HepG2 (cell line): ENCODE measurements around the gene ATP6V0A1. TPM values are rescaled to one million over a fixed set of nuclear protein-coding genes. Genes with fewer than 3 reads are reported as not detected.

Experiments used
- ARID3A ChIP-seq: IDR thresholded peaks from 2 replicates; pipeline ENCODE4 v1.6.1; 2012; ENCODE audit warnings: low read depth, low read length, improper control_type of control experiment
- ERF ChIP-seq: IDR thresholded peaks from 2 replicates; pipeline ENCODE4 v1.6.1; 2018; ENCODE audit warnings: missing biosample characterization, missing genetic modification reagents
- HNF4G ChIP-seq, 2 experiments: sonication (generic) in 1 of 2; formaldehyde crosslinking in 1 of 2; IDR thresholded peaks; 2 replicates each; pipeline versions ENCODE4 v1.4.0 to v1.6.1; 2011 to 2020; ENCODE audit warnings: borderline replicate concordance in 2 of 2, low read depth in 2 of 2, mild to moderate bottlenecking in 2 of 2, low read length in 1 of 2, missing genetic modification reagents in 1 of 2, moderate library complexity in 1 of 2
- KDM1A ChIP-seq: IDR thresholded peaks from 2 replicates; pipeline ENCODE4 v1.6.1; 2016; ENCODE audit warnings: missing compliant biosample characterization
- MEF2D ChIP-seq: sonication (generic); formaldehyde crosslinking; IDR thresholded peaks from 2 replicates; pipeline ENCODE4 v1.5.1; 2020; ENCODE audit warnings: mild to moderate bottlenecking, missing genetic modification reagents
- NONO ChIP-seq, 2 experiments: fragments of 450-650 bp in 1 of 2; sonication (generic) in 1 of 2; formaldehyde crosslinking in 1 of 2; IDR thresholded peaks in 1 of 2; conservative IDR thresholded peaks in 1 of 2; 2 replicates each; pipeline versions ENCODE4 v1.6.1 to v1.8.0; 2017 to 2022; ENCODE audit warnings: mild to moderate bottlenecking in 1 of 2, missing genetic modification reagents in 1 of 2, moderate library complexity in 1 of 2
- NR2F1 ChIP-seq, 2 experiments: fragments of 450-650 bp in 1 of 2; formaldehyde crosslinking in 1 of 2; IDR thresholded peaks; 2 replicates each; pipeline versions ENCODE4 v1.5.0 to v1.6.1; 2016 to 2020; ENCODE audit warnings: mild to moderate bottlenecking in 1 of 2, missing compliant biosample characterization in 1 of 2, missing genetic modification reagents in 1 of 2, moderate library complexity in 1 of 2
- PBX2 ChIP-seq: IDR thresholded peaks from 2 replicates; pipeline ENCODE4 v1.6.1; 2016; ENCODE audit warnings: control low read depth
- RARG ChIP-seq: sonication (generic); formaldehyde crosslinking; IDR thresholded peaks from 2 replicates; pipeline ENCODE4 v1.4.0; 2020; ENCODE audit warnings: low read depth, mild to moderate bottlenecking, missing genetic modification reagents
- RFXANK ChIP-seq: IDR thresholded peaks from 2 replicates; pipeline ENCODE4 v1.6.1; 2016
- SP4 ChIP-seq: sonication (generic); formaldehyde crosslinking; IDR thresholded peaks from 2 replicates; pipeline ENCODE4 v1.8.1; 2023; ENCODE audit warnings: mild to moderate bottlenecking, missing genetic modification reagents
- SP5 ChIP-seq: IDR thresholded peaks from 2 replicates; pipeline ENCODE4 v1.6.1; 2016; ENCODE audit warnings: low read depth, borderline replicate concordance
- ZBTB3 ChIP-seq: sonication (generic); formaldehyde crosslinking; IDR thresholded peaks from 2 replicates; pipeline ENCODE4 v1.4.0; 2020; ENCODE audit warnings: low read depth, mild to moderate bottlenecking, moderate library complexity, missing genetic modification reagents, borderline replicate concordance
- ZBTB39 ChIP-seq: sonication (generic); formaldehyde crosslinking; IDR thresholded peaks from 2 replicates; pipeline ENCODE4 v1.5.0; 2020; ENCODE audit warnings: missing genetic modification reagents
- ZFP91 ChIP-seq: sonication (generic); formaldehyde crosslinking; IDR thresholded peaks from 2 replicates; pipeline ENCODE4 v1.9.0; 2022; ENCODE audit warnings: missing genetic modification reagents, mild to moderate bottlenecking, borderline replicate concordance
- ZMYM2 ChIP-seq: sonication (generic); formaldehyde crosslinking; IDR thresholded peaks from 2 replicates; pipeline ENCODE4 v1.8.0; 2022; ENCODE audit warnings: mild to moderate bottlenecking, missing genetic modification reagents
- ZNF317 ChIP-seq: sonication (generic); formaldehyde crosslinking; IDR thresholded peaks from 2 replicates; pipeline ENCODE4 v1.5.0; 2020; ENCODE audit warnings: mild to moderate bottlenecking, missing genetic modification reagents
- ZNF441 ChIP-seq: sonication (generic); formaldehyde crosslinking; IDR thresholded peaks from 2 replicates; pipeline ENCODE4 v1.7.0; 2021; ENCODE audit warnings: missing genetic modification reagents, borderline replicate concordance
- polyA plus RNA-seq, 8 experiments: library from polyadenylated mRNA; depleted of rRNA in 3 of 8; stranded (reverse) in 7 of 8; unstranded in 1 of 8; fragments of >200 nt; fragmentation: Illumina TruSeq in 4 of 8; extraction: Trizol in 4 of 8; gene quantifications; 2 replicates each; pipeline versions ENCODE4 v1.2.1 to v1.2.3, GENCODE V29; 2011 to 2016; ENCODE audit warnings: low read depth in 4 of 8, missing spikeins in 1 of 8, mixed read lengths in 1 of 8; ENCODE audit not compliant: insufficient read depth in 1 of 8
- total RNA-seq, 5 experiments: library from RNA; depleted of rRNA; stranded (reverse); fragments of >200 nt; fragmentation: Illumina TruSeq; extraction: Trizol; gene quantifications; 2 replicates each; pipeline ENCODE4 v1.2.3, GENCODE V29; 2016; ENCODE audit warnings: low read depth in 1 of 5

The ATP6V0A1 gene
- total and polyA plus RNA-seq, 2 of the 13 experiments (the other 11 are each of a cell fraction or from before 2014, with no cell fraction given) = 27.9 to 54.1 TPM

- TF ChIP-seq ZBTB39 (CRISPR knock-in tag) = no peak
- 0 out of 2 replicates have a peak, but pooled peaks have one; percentile 20 for TF ChIP-seq ERF
- peak; percentile 40; the same call in 1 of the 2 replicates for TF ChIP-seq SP5 (CRISPR knock-in tag)
- peak; percentile 88 for TF ChIP-seq HNF4G (IDR thresholded peaks at IDR 0.05; ENCODE audit: borderline replicate concordance, low read depth, low read length)
- TF ChIP-seq HNF4G (CRISPR knock-in tag; IDR thresholded peaks at IDR 0.05; ENCODE audit: borderline replicate concordance, low read depth) = peak; percentile 64; the same call in 1 of the 2 replicates
- TF ChIP-seq ARID3A = no peak
- 0 out of 2 replicates have a peak, but pooled peaks have one; percentile 16 for TF ChIP-seq MEF2D
- peak; percentile 53 to 77; a peak in 2 of 4 replicates for TF ChIP-seq NR2F1 (CRISPR knock-in tag; IDR thresholded peaks at IDR 0.05)
- 0 out of 2 replicates have a peak, but pooled peaks have one; percentile 25 for TF ChIP-seq ZNF441 (CRISPR knock-in tag)
- TF ChIP-seq KDM1A (CRISPR knock-in tag) = no peak
- no peak for TF ChIP-seq RARG (CRISPR knock-in tag)
- peak; percentile 83 for TF ChIP-seq ZMYM2 (CRISPR knock-in tag)
- peak; percentile 57; the same call in 1 of the 2 replicates for TF ChIP-seq SP4 (CRISPR knock-in tag)
- TF ChIP-seq NONO (IDR thresholded peaks at IDR 0.05) = no peak
- TF ChIP-seq NONO (CRISPR knock-in tag; conservative IDR thresholded peaks at IDR 0.05) = 0 out of 2 replicates have a peak, but pooled peaks have one; percentile 27
- TF ChIP-seq ZFP91 = 0 out of 2 replicates have a peak, but pooled peaks have one; percentile 45
- 0 out of 2 replicates have a peak, but pooled peaks have one; percentile 25 for TF ChIP-seq ZNF317 (CRISPR knock-in tag)
- peak; percentile 31; the same call in 1 of the 2 replicates for TF ChIP-seq ZBTB3 (CRISPR knock-in tag)
- no peak for TF ChIP-seq RFXANK (CRISPR knock-in tag)
- no peak for TF ChIP-seq PBX2 (CRISPR knock-in tag)
Measured at GRCh38 chr17:42522263-42522790, 63.6 kb downstream of the ATP6V0A1 start (continued).
